ENCODE data around the gene KCNT2.
"Not testable (repeated sequence)": the region's sequence is repeated elsewhere in the genome, so short reads cannot be mapped to it uniquely, and the experiment has no call there.

Gene KCNT2

GRCh38 chr1:196306421-196306820 lies 301.8 kb downstream of the KCNT2 start:
- DNase-seq: no peak

GRCh38 chr1:196305216-196305615 lies 303.0 kb downstream of the KCNT2 start:
- DNase-seq: no peak

GRCh38 chr1:196302981-196303380 lies 305.3 kb downstream of the KCNT2 start:
- no peak for DNase-seq

- DNase-seq: no peak
These were observed 305.8 kb downstream of the KCNT2 start for GRCh38 chr1:196302420-196302819.

GRCh38 chr1:196295766-196296165 lies 312.5 kb downstream of the KCNT2 start:
- DNase-seq: no peak

GRCh38 chr1:196278816-196279215 lies 329.4 kb downstream of the KCNT2 start:
- DNase-seq: no peak

- DNase-seq: no peak
These were observed 330.4 kb downstream of the KCNT2 start for GRCh38 chr1:196277860-196278259.

GRCh38 chr1:196271212-196271947 lies 336.9 kb downstream of the KCNT2 start:
- DNase-seq: no peak

GRCh38 chr1:196263086-196263485 lies 345.2 kb downstream of the KCNT2 start:
- DNase-seq: not testable (repeated sequence)

GRCh38 chr1:196260270-196260669 lies 348.0 kb downstream of the KCNT2 start:
- no peak for DNase-seq

- DNase-seq: no peak
These were observed 348.9 kb downstream of the KCNT2 start for GRCh38 chr1:196259316-196259715.

GRCh38 chr1:196255762-196256161 lies 352.5 kb downstream of the KCNT2 start:
- DNase-seq: no peak

GRCh38 chr1:196229546-196229945 lies 378.7 kb downstream of the KCNT2 start:
- DNase-seq: no peak

- DNase-seq: no peak
These were observed 393.4 kb downstream of the KCNT2 start for GRCh38 chr1:196214866-196215265.

GRCh38 chr1:196209983-196210382 lies 398.3 kb downstream of the KCNT2 start:
- no peak for DNase-seq

- no peak for DNase-seq
These were observed 399.0 kb downstream of the KCNT2 start for GRCh38 chr1:196209265-196209664.

GRCh38 chr1:196207612-196208217 lies 400.5 kb downstream of the KCNT2 start:
- DNase-seq: no peak

- DNase-seq: no peak
These were observed 402.4 kb downstream of the KCNT2 start for GRCh38 chr1:196205882-196206281.

GRCh38 chr1:196196486-196196885 lies 411.8 kb downstream of the KCNT2 start:
- no peak for DNase-seq

- DNase-seq: no peak
These were observed 414.2 kb downstream of the KCNT2 start for GRCh38 chr1:196193896-196194559.

GRCh38 chr1:196183941-196184340 lies 424.3 kb downstream of the KCNT2 start:
- DNase-seq: no peak

- DNase-seq: no peak
These were observed 426.7 kb downstream of the KCNT2 start for GRCh38 chr1:196181594-196181878.

GRCh38 chr1:196180847-196181593 lies 427.2 kb downstream of the KCNT2 start:
- no peak for DNase-seq
